ENCODE data around the gene KNSTRN. TPM values are rescaled to one million over a fixed set of nuclear protein-coding genes. Genes with fewer than 3 reads are reported as not detected.

The KNSTRN gene
- total RNA-seq, 1 donor: 49.2 TPM

GRCh38 chr15:40413036-40413435, 30.5 kb downstream of the KNSTRN start:
- DNase-seq (ENCODE audit: low read depth): no peak
- TF ChIP-seq CTCF (IDR thresholded peaks at IDR 0.05; ENCODE audit: insufficient read depth, low read depth, low read length): no peak
- no peak overlapping the region for H3K4me3 ChIP-seq (ENCODE audit: low read depth, low read length)

- no peak overlapping the region for H3K4me3 ChIP-seq (ENCODE audit: low read depth, low read length)
- no peak for TF ChIP-seq CTCF (IDR thresholded peaks at IDR 0.05; ENCODE audit: insufficient read depth, low read depth, low read length)
- no peak for DNase-seq (ENCODE audit: low read depth)
Observed at GRCh38 chr15:40414816-40415215, 32.3 kb downstream of the KNSTRN start.

GRCh38 chr15:40415226-40415625, 32.7 kb downstream of the KNSTRN start:
- TF ChIP-seq CTCF (IDR thresholded peaks at IDR 0.05; ENCODE audit: insufficient read depth, low read depth, low read length): no peak
- no peak overlapping the region for H3K4me3 ChIP-seq (ENCODE audit: low read depth, low read length)
- no peak for DNase-seq (ENCODE audit: low read depth)

- H3K4me3 ChIP-seq (ENCODE audit: low read depth, low read length): no peak overlapping the region
- no peak for DNase-seq (ENCODE audit: low read depth)
- TF ChIP-seq CTCF (IDR thresholded peaks at IDR 0.05; ENCODE audit: insufficient read depth, low read depth, low read length): no peak
Observed at GRCh38 chr15:40416056-40416455, 33.5 kb downstream of the KNSTRN start.

GRCh38 chr15:40418126-40418525, 35.6 kb downstream of the KNSTRN start:
- H3K4me3 ChIP-seq (ENCODE audit: low read depth, low read length): no peak overlapping the region
- no peak for DNase-seq (ENCODE audit: low read depth)
- no peak for TF ChIP-seq CTCF (IDR thresholded peaks at IDR 0.05; ENCODE audit: insufficient read depth, low read depth, low read length)

- no peak for DNase-seq (ENCODE audit: low read depth)
- no peak overlapping the region for H3K4me3 ChIP-seq (ENCODE audit: low read depth, low read length)
- TF ChIP-seq CTCF (IDR thresholded peaks at IDR 0.05; ENCODE audit: insufficient read depth, low read depth, low read length): no peak
Observed at GRCh38 chr15:40420071-40420713, 37.7 kb downstream of the KNSTRN start.

- TF ChIP-seq CTCF (IDR thresholded peaks at IDR 0.05; ENCODE audit: insufficient read depth, low read depth, low read length): no peak
- no peak for DNase-seq (ENCODE audit: low read depth)
- no peak overlapping the region for H3K4me3 ChIP-seq (ENCODE audit: low read depth, low read length)
Observed at GRCh38 chr15:40420793-40421192, 38.3 kb downstream of the KNSTRN start.
